MM.1S (cell line): ENCODE data around the gene KRT73.

Experiments used
- CTCF ChIP-seq: fragments of 300-600 bp; sonication (generic); IDR thresholded peaks from 2 replicates; pipeline ENCODE4 v1.5.1; 2016; ENCODE audit warnings: antibody characterized with exemption, low read length, mixed read lengths
- EZH2 ChIP-seq: fragments of 300-600 bp; sonication (generic); optimal IDR thresholded peaks from 2 replicates; pipeline ENCODE3; 2017; ENCODE audit warnings: low read depth, mild to moderate bottlenecking, antibody characterized with exemption, low read length, mixed read lengths
- EZH2phosphoT487 ChIP-seq: fragments of 300-600 bp; sonication (generic); IDR thresholded peaks from 2 replicates; pipeline ENCODE4 v1.6.1; 2018; ENCODE audit warnings: antibody characterized with exemption, low read length

- TF ChIP-seq CTCF: no peak
- no peak for TF ChIP-seq EZH2
- TF ChIP-seq EZH2phosphoT487: no peak
These were observed 9.2 kb upstream of the KRT73 start for GRCh38 chr12:52627395-52628110.
